ENCODE data around the gene HSD11B2. TPM values are rescaled to one million over a fixed set of nuclear protein-coding genes. Genes with fewer than 3 reads are reported as not detected.

The HSD11B2 gene
- total and polyA plus RNA-seq, 2 of the 8 experiments (the other 6 are each of a cell fraction or from before 2014, with no cell fraction given), result 28.7 to 32.9 TPM

GRCh38 chr16:67458121-67458641, 27.3 kb downstream of the HSD11B2 start (continued):
- TF ChIP-seq CHD7 (IDR thresholded peaks at IDR 0.05; ENCODE audit: insufficient replicate concordance, low read length) (no peak), RAD21 (IDR thresholded peaks at IDR 0.05 in 1 of 2, conservative IDR thresholded peaks at IDR 0.05 in 1 of 2; ENCODE audit: low read depth in 2 of 2, low read length in 2 of 2) (no peak), POLR2AphosphoS5 (IDR thresholded peaks at IDR 0.05; ENCODE audit: low read depth, low read length) (no peak), EZH2 (IDR thresholded peaks at IDR 0.05; ENCODE audit: low read depth, low read length, severe bottlenecking) (no peak)
